HL-60/S4 (cell line): ENCODE results near the gene DDX39B.
"Not testable (repeated sequence)": the region's sequence is repeated elsewhere in the genome, so short reads cannot be mapped to it uniquely, and the experiment has no call there.

Experiments used
- in situ Hi-C: fragments of 300-500 bp; cut with MboI; formaldehyde crosslinking; loops from 2 replicates; pipeline ENCODE4 v1.14.3; 2022; ENCODE audit warnings: low sequenced_read_pairs

DDX39B gene

DNA sequence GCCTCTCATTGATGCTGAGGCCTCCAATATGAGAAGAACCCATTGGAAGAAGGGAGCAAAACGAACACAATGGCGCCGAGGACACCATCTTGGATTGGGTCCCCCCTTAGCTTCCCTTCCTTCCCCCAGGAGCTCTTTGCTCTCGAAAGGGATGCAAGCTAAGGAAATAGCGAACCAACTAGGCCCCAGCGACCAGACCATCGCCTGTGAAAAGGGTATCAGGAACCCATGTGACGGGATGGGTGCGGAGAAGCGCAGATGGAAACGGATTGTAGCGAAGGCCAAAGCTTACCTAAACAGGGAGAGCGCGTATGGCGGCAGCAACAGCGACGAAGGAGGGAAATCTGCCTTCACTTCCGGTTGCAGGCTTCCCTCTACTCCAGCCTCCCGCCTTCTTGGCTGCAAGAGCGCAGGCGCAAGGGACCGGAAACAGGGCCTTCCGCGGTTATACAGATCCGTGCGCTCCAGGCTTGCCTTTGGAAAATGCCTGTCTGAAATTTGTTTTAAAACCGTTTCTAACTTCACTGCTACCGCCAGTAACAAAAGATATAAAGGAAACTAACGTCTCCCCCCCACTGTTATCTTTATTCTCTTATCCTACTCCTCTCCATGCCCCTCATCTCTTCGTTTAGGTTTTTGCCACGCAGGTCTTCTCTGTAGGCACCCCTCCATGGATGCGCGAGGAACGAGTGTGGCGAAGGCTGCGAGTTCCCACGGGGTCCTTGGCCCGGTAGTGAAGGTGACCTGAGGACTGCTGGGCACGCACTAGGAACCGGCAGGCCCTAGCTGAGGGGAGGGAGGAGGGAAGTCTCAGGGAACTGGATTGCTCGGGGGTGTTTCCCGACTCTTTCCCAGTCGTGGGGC is at the start of gene DDX39B:
TSS of gene DDX39B (minus strand) at position 346 of the 864 bp plus-strand sequence. CDS start 1,471 bp downstream, outside the sequence.
- in situ Hi-C loops = no loop called here

DNA sequence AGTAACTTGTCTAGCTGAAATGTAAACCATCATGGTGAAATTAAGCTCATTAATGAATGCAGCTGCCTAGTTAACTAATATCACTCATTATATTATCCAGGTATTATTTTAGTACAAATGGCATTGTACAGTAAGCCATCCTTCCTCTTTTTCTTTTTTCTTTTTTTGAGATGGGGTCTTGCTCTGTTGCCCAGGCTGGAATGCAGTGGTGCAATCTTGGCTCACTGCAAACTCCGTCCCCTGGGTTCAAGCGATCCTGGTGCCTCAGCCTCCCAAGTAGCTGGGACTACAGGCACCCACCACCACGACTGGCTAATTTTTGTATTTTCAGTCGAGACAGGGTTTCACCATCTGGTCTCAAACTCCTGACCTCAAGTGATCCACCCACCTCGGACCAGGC is 48.9 kb upstream of the DDX39B start:
- in situ Hi-C loops = not testable (repeated sequence)

DNA sequence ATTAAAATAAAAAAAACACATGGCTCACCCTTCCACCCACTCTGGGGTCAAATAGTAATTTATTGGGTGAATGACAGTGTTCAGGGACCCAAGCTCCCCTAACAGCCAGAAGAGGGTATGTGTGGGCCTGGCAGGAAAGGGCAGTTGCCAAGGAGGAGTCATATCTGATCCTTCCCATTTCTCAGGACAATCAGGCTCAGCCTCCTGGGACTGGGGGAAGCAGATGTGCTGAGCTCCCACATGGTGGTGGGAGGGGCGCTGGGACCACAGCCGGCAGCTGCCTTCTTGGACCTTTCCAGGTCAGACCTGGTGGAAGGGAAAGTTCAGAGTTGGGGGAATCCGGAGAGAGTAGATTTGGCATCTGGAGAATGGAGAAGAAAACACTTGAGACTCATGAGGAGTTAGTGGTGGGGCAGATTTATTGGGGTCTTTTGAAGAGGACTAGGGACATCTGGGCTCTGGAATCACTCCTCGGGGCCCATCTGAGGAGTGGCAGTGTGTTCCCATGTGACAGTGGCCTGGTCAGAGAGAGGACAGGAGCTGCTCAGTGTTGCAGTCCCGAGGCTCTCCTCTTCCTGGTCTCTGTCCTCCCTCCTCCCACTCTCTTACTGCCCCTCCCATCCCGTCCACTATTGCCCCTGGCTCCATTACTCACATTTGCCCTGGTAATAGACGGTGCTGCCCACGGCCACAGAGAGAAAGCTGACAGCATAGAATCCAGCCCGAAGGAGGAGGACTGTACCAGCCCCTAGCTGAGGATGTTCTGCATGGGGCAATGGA is 47.3 kb upstream of the DDX39B start:
- in situ Hi-C loops = no loop called here

DNA sequence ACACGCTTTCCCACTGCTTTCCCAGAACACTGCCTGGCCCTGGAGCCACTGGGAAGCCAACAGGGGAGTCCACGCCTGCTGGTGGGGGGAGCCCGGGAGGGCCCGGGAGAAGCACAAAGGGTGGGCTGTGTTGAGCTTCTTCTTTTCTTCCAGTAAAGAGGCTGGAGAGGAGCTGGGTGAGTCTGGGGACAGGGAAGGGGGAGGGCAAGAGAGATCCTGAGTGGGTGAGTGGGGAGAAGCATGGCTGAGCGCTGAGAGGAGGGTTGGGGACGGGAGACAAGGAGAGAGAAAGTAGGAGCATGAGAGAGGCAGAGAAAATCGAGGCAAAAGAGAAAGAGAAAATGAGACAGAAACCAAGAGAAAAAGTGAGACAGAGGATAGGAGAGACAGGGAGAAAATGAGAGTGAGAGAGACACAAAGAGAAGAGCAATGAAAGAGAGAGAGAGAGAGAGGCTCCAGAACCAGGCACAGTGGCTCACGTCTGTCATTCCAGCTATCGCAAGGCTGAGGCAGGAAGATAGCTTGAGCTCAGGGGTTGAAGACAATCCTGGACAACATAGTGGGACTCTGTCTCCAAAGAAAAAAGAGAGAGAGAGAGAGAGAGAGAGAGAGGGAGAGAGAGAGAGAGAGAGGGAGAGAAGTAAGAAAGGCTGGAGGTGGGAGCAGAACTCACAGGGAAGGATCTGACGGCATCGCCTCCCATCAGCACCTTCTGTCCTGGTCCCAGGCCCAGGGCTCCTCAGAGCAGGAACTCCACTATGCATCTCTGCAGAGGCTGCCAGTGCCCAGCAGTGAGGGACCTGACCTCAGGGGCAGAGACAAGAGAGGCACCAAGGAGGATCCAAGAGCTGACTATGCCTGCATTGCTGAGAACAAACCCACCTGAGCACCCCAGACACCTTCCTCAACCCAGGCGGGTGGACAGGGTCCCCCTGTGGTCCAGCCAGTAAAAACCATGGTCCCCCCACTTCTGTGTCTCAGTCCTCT is 46.3 kb upstream of the DDX39B start:
- in situ Hi-C loops = no loop called here

DNA sequence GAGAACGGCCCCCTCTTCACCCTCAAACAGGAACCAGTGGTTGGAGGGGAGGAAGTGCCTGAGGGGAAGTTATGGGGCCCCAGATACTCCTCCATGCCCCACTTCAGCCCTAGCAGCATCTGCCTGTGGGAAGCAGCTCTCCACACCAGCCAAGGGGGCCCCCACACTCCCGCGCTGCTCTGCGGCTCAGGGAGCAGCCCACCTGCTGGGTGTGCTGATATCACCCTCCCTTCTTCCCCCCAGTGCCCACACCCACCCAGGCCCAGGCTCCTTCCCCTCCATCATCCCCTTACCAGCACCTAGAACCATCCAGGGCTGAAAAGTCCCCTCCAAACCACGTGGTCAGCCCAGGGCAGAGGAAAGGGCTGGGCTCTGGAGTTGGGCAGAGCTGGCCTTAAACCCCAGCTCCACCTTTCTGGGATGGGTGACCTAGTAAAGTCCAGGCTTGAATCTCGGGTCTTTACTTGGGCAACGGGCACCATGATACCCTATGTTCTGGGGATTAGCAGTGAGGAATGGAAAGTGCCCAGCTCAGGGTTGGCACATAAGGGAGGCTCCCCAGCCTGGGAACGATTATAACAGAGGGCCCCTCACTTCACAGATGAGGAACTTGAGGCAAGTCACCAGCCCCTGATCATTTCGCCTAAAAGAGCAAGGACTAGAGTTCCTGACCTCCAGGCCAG is 44.9 kb upstream of the DDX39B start:
- in situ Hi-C loops = no loop called here

GRCh38 chr6:31586008-31586407 is 44.2 kb upstream of the DDX39B start, which contains the start of gene LST1:
TSS of gene LST1 (plus strand) at chr6:31586277. CDS start at chr6:31587300, 1,023 bp downstream.
- in situ Hi-C loops = no loop called here

DNA sequence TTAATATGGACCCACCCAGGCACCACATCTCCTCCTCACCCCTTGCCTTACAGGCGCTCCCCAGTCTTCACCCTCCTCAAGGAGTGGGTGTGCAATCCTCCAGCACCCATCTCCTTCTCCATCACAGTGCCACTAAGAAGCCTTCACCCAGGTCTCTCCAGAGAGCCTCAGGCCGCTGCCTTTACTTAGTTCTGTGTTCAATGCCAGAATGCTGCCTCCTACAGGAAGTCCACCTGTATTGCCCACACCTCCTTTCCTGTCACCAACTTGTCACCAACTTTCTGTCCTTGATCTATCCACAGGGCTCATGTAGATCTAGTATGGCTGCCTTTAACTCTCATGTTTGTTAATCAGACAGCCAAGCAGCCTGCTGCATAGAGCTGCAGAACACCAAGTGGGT is 43.7 kb upstream of the DDX39B start:
- in situ Hi-C loops = no loop called here

DNA sequence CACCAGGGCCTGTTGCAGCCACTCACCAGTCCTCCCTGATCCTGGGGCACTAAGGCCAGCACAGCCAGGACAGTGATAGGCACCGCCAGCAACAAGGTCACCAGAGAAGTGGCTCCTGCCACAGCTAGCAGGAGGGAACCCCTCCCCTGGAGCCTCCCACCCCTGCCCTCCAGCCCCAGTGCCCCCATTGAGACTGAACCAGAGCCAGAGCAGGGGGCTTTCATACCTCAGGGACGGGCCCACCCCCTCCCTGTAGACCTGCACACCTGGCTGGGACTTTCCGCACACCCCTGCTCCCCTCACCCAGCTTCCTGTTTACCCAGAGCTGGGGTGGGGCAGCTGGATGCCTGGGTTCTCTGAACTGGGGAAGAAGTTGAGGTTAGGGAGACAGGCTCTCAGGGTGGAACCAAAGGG is 40.4 kb upstream of the DDX39B start, which contains the start of gene LTB:
TSS of gene LTB (minus strand) at position 195 of the 414 bp plus-strand sequence. CDS start at position 188, 7 bp downstream.
- in situ Hi-C loops = no loop called here

DNA sequence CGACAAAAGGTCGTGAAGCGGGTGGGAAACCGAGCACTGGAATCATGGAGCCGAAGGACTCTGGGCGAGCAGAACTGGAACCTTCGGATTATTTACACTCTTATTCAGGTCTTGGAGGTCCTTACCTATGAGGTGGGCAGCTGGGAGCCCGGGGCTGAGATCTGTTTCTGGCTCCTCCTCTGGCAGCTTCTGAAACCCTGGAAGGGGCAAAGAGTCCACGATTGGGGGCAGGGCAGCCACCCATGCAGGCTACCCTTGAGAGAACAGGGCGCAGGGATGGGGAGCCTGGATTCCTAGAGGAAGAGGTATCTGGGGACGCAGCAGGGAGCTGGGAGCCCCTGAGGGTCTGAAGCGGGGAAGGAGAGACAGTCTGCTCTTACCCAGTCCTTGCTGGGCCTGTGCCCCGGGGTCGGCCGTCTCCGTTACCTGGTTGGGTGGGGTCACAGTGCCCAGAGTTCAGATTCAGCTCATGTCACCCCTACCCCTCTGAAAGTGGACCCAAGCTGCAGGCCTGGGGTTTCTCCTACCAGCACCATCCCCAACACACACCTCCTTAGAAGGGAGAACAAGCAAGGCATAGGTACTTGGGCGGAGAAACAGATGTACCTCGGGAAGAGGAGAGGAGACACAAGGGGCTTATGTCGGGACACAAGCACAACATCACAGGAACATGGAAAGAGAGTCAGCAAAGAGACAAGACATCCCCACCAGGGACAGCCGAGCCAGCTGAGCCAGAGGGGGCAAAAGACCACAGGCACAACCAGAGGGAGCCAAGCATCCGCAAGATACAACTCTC is 39.8 kb upstream of the DDX39B start:
- in situ Hi-C loops = no loop called here

DNA sequence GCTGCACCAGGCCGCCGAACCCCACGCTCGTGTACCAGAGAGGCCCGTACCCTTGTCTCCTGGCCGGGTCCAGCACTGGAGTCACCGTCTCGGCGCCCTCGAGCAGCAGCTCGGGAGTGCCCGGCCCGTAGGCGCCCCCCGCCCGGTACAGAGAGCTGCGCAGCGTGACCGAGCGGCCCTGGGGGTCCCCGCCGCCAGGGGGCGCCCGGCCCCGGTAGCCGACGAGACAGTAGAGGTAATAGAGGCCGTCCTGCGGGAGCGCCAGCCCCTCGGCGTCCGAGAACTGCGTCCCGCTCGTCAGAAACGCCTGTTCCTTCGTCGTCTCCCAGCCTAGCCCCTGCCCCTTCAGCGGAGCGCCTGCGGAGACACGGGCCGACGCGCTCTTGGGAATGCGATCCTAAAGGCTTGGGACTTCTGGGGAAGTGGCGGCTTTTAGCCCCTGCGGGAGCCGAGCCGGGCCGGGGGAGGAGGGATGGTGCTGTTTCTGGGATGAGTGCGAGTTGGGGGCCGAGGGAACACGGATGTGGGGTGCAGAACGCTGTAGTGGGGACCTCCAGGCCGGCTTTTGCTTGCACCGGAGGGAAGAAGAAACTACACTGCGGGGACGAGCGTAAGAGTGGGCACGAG is 39.1 kb upstream of the DDX39B start:
- in situ Hi-C loops = no loop called here

DNA sequence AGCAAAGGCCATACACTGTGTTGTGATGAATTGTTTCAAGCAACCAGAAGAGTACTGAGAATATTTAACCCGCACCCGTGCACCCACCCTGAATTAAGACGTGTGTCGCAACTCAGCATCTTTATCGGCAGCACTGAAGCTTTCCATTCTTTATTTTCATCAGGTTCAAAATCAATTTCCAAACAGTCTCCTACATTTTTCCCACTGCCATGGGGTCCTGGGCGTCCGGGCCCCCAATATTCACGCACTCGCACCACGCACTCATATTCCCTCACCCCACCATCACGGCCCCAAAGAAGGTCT is 38.6 kb upstream of the DDX39B start:
- in situ Hi-C loops = no loop called here

DNA sequence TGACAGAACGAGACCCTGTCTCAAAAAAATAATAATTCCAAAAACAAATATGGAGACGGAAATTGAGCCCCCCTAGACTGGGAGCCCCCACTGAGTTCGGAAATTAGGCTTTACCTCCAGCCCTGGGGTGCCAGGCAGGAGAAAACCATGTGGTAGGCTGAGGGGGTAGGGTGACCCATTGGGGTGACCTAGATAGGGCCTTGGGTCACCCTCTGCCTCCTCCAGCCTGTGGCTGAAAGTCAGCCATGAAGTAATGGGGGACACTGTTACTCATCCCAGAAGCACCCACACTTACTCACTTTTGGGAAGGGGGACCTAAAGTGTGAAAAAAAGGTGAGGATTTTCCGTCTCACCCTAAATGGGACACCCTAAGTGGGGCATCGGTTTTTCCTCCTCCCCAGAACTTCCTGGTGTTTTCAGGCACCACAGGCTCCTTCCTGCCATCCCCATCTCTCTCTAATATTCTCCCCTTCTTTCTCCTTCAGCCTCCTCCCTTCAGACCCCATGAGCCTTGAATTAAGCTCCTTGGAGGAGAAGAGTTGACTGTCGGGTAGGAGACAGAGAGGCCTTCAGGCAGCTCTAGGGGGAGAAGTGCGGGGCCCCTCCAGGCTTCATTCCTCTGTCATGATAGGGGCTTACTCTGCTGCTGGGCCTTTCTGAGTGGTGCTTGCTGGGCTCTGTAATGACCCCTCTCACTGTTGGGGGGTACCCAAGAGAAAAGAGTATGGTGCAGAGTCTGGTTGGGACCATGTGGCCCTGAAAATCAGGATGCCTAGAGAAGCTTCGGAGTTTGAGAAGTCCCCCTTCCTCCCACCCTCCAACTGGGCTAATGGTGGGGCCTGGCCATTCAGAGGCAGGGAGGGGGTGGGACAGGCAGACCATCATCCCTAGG is 38.0 kb upstream of the DDX39B start:
- in situ Hi-C loops = no loop called here

DNA sequence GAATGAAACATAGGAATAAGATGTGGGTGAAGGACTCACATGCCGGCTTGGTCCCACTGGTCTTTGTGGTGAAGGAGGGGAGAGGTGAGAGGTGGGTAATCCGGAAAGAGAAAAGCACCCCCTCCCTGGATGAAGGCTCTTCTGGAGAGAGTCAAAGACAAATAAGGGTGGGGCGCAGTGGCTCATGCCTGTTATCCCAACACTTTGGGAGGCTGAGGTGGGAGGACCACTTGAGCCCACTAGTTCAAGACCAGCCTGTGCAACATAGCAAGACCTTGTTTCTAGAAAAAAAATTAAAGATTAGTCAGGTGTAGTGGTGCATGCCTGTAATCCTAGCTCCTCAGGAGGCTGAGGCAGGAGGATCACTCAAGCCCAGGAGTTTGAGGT is 37.3 kb upstream of the DDX39B start:
- in situ Hi-C loops = no loop called here

- in situ Hi-C loops = no loop called here
These were observed 36.6 kb upstream of the DDX39B start for GRCh38 chr6:31578184-31579118.

- in situ Hi-C loops = no loop called here
These were observed 35.8 kb upstream of the DDX39B start for GRCh38 chr6:31577579-31577966.

DNA sequence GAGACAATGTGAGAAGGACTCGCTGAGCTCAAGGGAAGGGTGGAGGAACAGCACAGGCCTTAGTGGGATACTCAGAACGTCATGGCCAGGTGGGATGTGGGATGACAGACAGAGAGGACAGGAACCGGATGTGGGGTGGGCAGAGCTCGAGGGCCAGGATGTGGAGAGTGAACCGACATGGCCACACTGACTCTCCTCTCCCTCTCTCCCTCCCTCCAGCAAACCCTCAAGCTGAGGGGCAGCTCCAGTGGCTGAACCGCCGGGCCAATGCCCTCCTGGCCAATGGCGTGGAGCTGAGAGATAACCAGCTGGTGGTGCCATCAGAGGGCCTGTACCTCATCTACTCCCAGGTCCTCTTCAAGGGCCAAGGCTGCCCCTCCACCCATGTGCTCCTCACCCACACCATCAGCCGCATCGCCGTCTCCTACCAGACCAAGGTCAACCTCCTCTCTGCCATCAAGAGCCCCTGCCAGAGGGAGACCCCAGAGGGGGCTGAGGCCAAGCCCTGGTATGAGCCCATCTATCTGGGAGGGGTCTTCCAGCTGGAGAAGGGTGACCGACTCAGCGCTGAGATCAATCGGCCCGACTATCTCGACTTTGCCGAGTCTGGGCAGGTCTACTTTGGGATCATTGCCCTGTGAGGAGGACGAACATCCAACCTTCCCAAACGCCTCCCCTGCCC is 35.2 kb upstream of the DDX39B start:
- in situ Hi-C loops = no loop called here
